Measurements from ENCODE around the gene DHRS9. TPM values are rescaled to one million over a fixed set of nuclear protein-coding genes. Genes with fewer than 3 reads are reported as not detected.
"Not testable (repeated sequence)": the region's sequence is repeated elsewhere in the genome, so short reads cannot be mapped to it uniquely, and the experiment has no call there.

Gene DHRS9
- total RNA-seq, 8 experiments from 2014 or later = 0.05 to 44.5 (median 0.33) TPM; not detected in 3

DNA sequence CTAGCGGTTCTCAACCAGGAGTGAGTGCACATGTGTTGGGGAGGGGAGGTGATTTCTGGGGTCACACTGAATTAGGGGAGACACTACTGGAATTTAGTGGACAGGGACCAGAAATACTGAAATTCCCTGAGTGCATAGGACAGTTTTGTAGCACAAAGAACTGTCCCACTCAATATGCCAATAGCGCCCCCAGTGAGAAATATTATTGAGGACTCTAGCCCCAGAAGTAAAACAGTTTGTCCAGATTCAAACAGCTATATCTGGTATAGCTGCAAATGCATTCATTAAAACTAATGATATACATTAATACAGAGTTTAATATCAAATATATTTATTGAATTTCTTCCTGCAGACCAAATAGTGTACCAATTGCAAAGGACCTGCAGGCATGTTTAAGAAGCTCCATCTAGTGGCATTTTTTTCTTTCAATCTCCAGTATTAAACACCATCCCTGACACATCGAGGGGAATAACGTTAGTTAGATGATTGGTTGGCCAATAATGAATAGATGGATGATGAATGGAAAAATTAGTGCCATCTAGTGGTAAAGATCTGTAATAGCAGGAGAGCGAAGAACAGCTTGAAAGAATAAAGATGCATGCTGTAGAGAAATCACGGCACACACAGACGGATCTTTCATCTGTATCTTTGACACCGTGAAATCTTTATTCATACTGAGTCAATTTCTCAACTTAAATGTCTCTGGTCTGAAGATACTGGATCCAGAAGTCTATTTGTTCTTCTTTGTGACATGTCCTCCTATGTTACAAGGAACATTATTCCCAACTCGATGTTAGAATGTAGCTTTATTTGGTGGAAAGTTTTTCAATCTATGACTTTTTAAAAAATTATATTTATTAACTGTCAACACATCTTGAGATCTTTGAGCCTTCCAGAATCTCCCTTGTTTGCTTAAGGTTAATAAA lies 62.5 kb downstream of the DHRS9 start:
- 0 to 63% (median 28%) methylated on average over 3 to 8 of the region's 9 CpGs for WGBS, 10 experiments
- in situ Hi-C loops (cut with MboI; ENCODE audit: low pct_unique_long_range_greater_than_20kb in 2 of 9, low sequenced_read_pairs in 9 of 9, unreplicated experiment in 9 of 9) = loop anchor here in 2 of 9 experiments (25.0 kb wide), 2 partner anchors 170 to 795 kb away; no protein-coding TSS in a partner anchor
- Histone ChIP-seq H3K4me1 (replicated peaks in 1 of 2) (no peaks in the 10 kb centered on the region), H3K27ac (no peak overlapping the region), H3K4me3 (no peak overlapping the region)
- ATAC-seq (replicated peaks in 6 of 8) = peak in 5 of 8 experiments; percentile 22 to 77 (median 71)

DNA sequence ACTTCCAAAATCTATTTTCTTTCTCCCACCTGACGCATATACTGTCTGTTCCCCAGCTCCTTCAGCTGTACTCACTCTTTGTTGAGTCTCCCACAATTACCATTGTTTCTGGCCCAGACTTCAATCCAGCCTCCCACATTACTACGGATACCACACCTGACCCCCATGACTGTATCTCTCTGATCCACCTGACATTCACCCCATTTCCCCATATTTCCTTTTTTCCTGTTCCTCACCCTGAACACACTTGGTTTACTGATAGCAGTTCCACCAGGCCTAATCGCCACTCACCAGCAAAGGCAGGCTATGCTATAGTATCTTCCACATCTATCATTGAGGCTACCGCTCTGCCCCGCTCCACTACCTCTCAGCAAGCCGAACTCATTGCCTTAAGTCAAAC lies 64.9 kb downstream of the DHRS9 start:
- WGBS, 10 experiments = 20 to 100% (median 55%) methylated on average over 1 to 3 of the region's 6 CpGs; no CpG with 5 or more reads in 2 of the 10 experiments
- not testable (repeated sequence) for H3K4me3 ChIP-seq; H3K4me1 ChIP-seq (replicated peaks in 1 of 2); ATAC-seq (replicated peaks in 6 of 8); H3K27ac ChIP-seq
- in situ Hi-C loops (cut with MboI; ENCODE audit: low pct_unique_long_range_greater_than_20kb in 2 of 9, low sequenced_read_pairs in 9 of 9, unreplicated experiment in 9 of 9) = loop anchor here in 2 of 9 experiments (25.0 kb wide), 2 partner anchors 172 to 797 kb away; no protein-coding TSS in a partner anchor

DNA sequence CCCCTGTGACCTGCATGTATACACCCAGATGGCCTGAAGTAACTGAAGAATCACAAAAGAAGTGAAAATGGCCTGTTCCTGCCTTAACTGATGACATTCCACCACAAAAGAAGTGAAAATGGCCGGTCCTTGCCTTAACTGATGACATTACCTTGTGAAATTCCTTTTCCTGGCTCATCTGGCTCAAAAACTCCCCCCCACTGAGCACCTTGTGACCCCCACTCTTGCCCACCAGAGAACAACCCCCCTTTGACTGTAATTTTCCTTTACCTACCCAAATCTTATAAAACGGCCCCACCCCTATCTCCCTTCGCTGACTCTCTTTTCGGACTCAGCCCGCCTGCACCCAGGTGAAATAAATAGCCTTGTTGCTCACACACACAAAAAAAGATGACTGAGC lies 67.1 kb downstream of the DHRS9 start:
- in situ Hi-C loops (cut with MboI; ENCODE audit: low pct_unique_long_range_greater_than_20kb in 2 of 9, low sequenced_read_pairs in 9 of 9, unreplicated experiment in 9 of 9) = loop anchor here in 2 of 9 experiments (25.0 kb wide), 2 partner anchors 174 to 799 kb away; no protein-coding TSS in a partner anchor

DNA sequence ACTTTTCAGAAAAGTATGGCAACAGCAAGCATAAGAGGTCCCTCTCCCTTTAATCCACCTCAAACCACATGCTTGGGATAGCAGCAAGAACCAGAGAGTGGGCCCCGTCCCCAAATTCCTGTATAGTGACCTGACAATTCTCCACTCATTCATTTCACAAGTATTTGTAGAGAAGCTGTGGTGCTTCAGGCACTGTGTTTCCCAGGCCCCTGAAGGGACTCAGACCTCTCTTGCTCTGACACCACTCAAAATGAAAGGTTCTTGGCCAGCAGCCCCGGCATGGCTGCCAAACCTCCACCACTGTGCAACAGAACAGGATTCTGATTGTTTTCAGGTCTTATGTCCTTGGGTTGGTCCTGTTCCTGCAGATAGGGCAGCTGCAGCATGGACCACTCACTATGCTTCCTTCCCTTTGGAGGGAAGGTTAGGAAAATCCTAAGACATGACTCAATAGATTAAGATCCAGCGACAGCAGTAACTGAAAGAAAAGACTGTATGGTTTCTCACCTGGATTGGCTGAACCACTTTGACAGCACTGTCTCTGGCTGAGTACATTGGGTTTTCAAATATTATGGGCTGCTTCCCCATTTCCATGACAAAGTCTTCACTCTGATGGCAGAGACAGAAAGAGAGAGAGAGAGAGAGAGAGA lies 67.6 kb downstream of the DHRS9 start:
- 0 to 100% (median 100%) methylated on average over 1 to 2 of the region's 3 CpGs; no CpG with 5 or more reads in 5 of the 10 experiments for WGBS, 10 experiments

More for the DNA sequence above, 67.1 kb downstream of the DHRS9 start:
- H3K27ac ChIP-seq; H3K4me3 ChIP-seq; H3K4me1 ChIP-seq (replicated peaks in 1 of 2); ATAC-seq (replicated peaks in 6 of 8): not testable (repeated sequence)
- WGBS, 10 experiments = 0% methylated on average over 1 of the region's 5 CpGs; no CpG with 5 or more reads in 9 of the 10 experiments

DNA sequence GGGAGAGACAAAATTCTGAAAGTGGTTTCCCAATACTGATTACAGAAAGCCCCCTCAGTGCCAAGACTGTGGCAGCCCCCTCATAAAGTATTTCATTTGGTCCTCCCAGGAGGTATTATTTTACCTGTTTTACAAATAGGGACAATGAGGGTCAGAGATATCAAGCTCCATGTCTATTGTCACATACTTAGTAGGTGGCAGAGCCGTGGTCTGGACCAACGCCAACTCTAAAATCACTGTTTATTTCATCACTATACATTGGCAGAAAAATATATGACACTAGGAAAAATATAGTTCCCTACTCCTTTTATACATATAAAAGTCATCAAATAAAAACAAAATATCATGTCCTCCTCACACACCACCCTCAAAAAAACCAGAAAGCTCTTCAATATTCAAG lies 68.6 kb downstream of the DHRS9 start:
- no peak overlapping the region for H3K4me3 ChIP-seq
- ATAC-seq (replicated peaks in 6 of 8) = no peak
- H3K27ac ChIP-seq = no peak overlapping the region
- in situ Hi-C loops (cut with MboI; ENCODE audit: low pct_unique_long_range_greater_than_20kb in 2 of 9, low sequenced_read_pairs in 9 of 9, unreplicated experiment in 9 of 9) = loop anchor here in 2 of 9 experiments (25.0 kb wide), 2 partner anchors 176 to 801 kb away; no protein-coding TSS in a partner anchor
- H3K4me1 ChIP-seq (replicated peaks in 1 of 2) = no peaks in the 10 kb centered on the region
- 25 to 100% (median 84%) methylated on average over 2 of the region's 2 CpGs; no CpG with 5 or more reads in 4 of the 10 experiments for WGBS, 10 experiments

More for the DNA sequence above, 67.6 kb downstream of the DHRS9 start:
- ATAC-seq (replicated peaks in 6 of 8) = no peak
- Histone ChIP-seq H3K4me1 (replicated peaks in 1 of 2) (no peaks in the 10 kb centered on the region), H3K4me3 (no peak overlapping the region), H3K27ac (no peak overlapping the region)
- in situ Hi-C loops (cut with MboI; ENCODE audit: low pct_unique_long_range_greater_than_20kb in 2 of 9, low sequenced_read_pairs in 9 of 9, unreplicated experiment in 9 of 9) = loop anchor here in 2 of 9 experiments (25.0 kb wide), 2 partner anchors 175 to 800 kb away; no protein-coding TSS in a partner anchor

DNA sequence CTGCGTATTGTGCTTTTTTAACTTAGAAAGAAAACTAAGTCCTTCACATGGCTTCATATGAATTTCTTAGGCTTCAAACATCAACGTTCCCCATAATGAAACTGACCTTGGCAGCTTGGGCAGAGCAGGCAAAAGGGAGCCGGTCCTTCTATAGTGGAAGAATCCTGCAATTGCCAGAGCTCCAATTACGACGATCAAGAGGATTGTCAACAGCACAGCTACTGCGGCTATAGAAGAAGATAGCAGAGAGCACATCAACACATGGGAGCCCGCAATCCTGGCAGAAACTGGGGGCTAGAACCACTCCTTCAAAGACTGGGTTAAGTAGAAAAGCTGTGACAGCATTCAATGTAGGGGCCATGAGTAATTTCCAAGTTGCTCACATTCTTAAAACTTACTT lies 69.8 kb downstream of the DHRS9 start:
- ATAC-seq (replicated peaks in 6 of 8) = peak in 1 of 8 experiments; percentile 26
- in situ Hi-C loops (cut with MboI; ENCODE audit: low pct_unique_long_range_greater_than_20kb in 2 of 9, low sequenced_read_pairs in 9 of 9, unreplicated experiment in 9 of 9) = loop anchor here in 2 of 9 experiments (25.0 kb wide), 2 partner anchors 177 to 802 kb away; no protein-coding TSS in a partner anchor
- no peak overlapping the region for H3K4me3 ChIP-seq
- WGBS, 10 experiments = 19 to 100% (median 76%) methylated on average over 1 to 7 of the region's 7 CpGs
- H3K27ac ChIP-seq = no peak overlapping the region
- no peaks in the 10 kb centered on the region for H3K4me1 ChIP-seq (replicated peaks in 1 of 2)

DNA sequence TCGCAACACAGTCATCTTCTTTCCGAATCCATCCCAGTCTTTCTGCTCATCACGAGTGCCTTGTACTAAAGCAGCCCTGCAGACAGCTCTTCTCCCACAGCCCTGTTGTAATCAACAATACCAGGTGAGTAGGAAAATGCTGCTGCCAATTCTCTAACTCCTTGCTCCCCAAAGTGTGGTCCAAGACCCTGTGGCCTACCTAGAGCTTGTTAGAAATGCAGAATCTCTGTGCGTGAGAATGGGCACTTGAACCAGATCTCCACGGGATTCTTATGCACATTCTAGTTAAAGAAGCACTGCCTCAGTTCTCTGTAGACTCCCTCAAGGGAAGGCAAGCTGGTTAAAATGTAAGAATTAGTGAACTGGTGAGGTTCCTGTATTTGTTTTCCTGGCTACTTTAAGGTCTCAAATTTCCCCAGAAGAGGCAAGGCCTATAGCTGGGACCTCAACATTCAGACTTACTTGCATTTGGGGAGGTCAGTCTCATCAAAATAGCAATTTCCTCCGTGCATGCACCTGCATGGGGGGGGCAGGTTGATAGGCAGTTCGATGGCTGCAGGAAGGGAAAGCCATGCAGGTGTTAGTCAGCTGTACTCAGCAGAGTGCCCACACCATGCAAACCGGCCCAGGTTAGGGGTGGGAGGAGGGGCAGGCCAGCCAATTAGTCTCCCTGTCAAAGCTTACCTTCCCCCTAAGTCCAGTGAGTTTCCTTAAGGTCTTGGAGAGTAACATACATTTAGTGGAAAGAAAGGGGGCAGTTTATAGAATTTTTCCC lies 70.8 kb downstream of the DHRS9 start:
- peak in 1 of 8 experiments; percentile 72 for ATAC-seq (replicated peaks in 6 of 8)
- no peak overlapping the region for H3K27ac ChIP-seq
- no peak overlapping the region for H3K4me3 ChIP-seq
- in situ Hi-C loops (cut with MboI; ENCODE audit: low pct_unique_long_range_greater_than_20kb in 2 of 9, low sequenced_read_pairs in 9 of 9, unreplicated experiment in 9 of 9) = loop anchor here in 2 of 9 experiments (25.0 kb wide), 2 partner anchors 178 to 803 kb away; no protein-coding TSS in a partner anchor
- 11 to 88% (median 41%) methylated on average over 1 to 7 of the region's 8 CpGs; no CpG with 5 or more reads in 2 of the 10 experiments for WGBS, 10 experiments
- no peaks in the 10 kb centered on the region for H3K4me1 ChIP-seq (replicated peaks in 1 of 2)

DNA sequence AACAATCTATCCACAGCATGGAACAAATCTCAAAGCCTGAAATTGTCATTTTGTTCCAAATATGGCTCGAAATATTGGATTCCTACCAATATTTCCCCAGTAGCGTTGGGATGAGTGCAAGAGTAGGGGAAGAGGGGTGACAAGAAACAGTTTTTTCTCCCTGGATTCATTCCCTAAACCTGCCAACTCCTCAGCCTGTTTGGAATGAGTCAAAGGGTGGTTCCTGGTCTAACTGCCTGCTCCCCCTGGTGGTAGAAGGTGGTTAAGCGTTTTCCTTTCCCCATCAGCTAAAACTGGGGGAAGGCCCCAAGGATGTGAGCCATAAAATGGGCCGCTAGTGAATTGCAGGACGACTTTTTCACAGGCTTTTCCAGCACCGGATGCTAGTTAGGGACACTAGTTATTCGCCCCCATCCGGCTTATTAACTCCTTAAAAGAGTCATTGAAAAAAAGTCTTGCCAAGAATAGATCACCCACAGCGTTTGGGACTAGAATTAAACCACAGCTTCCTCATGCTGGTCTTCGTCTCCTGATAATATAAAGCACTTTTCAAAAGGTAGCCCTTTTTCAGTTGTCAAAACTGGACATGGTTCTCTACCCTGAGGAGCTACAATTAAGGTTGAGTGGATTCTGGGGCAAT lies 72.5 kb downstream of the DHRS9 start:
- no peak overlapping the region for H3K4me3 ChIP-seq
- in situ Hi-C loops (cut with MboI; ENCODE audit: low pct_unique_long_range_greater_than_20kb in 2 of 9, low sequenced_read_pairs in 9 of 9, unreplicated experiment in 9 of 9) = loop anchor here in 2 of 9 experiments (25.0 kb wide), 2 partner anchors 180 to 805 kb away; no protein-coding TSS in a partner anchor
- WGBS, 10 experiments = 0 to 67% (median 32%) methylated on average over 2 to 7 of the region's 10 CpGs

DNA sequence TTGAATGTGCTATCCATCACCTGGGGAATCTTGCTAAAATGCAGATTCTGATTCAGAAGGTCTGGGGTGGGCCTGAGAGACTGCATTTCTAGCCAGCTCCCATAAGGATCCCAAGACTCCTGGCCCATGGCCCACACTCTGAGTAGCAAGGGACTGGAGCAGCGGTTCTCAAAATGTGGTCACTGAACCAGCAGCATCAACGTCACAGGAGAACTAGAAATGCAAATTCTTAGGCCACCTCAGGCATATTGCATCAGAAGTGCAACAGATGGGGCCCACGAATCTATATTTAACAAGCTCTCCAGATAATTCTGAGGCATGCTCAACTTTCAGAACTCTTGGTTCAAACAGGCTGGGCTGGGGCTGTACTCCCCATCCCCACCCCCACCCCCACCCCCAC lies 74.6 kb downstream of the DHRS9 start:
- in situ Hi-C loops (cut with MboI; ENCODE audit: low pct_unique_long_range_greater_than_20kb in 2 of 9, low sequenced_read_pairs in 9 of 9, unreplicated experiment in 9 of 9) = loop anchor here in 2 of 9 experiments (25.0 kb wide), 2 partner anchors 182 to 807 kb away; no protein-coding TSS in a partner anchor
- no peak overlapping the region for H3K4me3 ChIP-seq
- 0 to 77% (median 0%) methylated on average over 1 to 3 of the region's 3 CpGs; no CpG with 5 or more reads in 6 of the 10 experiments for WGBS, 10 experiments

More for the DNA sequence above, 72.5 kb downstream of the DHRS9 start:
- Histone ChIP-seq H3K4me1 (replicated peaks in 1 of 2) (no peaks in the 10 kb centered on the region), H3K27ac (no peak overlapping the region)
- ATAC-seq (replicated peaks in 6 of 8) = peak in 3 of 8 experiments; percentile 68 to 78 (median 78)

More for the DNA sequence above, 74.6 kb downstream of the DHRS9 start:
- Histone ChIP-seq H3K4me1 (replicated peaks in 1 of 2) (no peaks in the 10 kb centered on the region), H3K27ac (no peak overlapping the region)
- peak in 1 of 8 experiments; percentile 54 for ATAC-seq (replicated peaks in 6 of 8)

Data from motor neuron (in vitro differentiated cells).